Activated T-helper 1 cell treated with anti-CD3 and anti-CD28 coated beads, Interleukin-12 subunit alpha, Interleukin-12 subunit beta, Interleukin-2, Interleukin-4 antibody, amounts not matched to agents 30 ng/mL and 10 ng/mL and 1 ng/mL, durations not matched to agents 14 hours and 24 hours and 36 hours (primary cell): ENCODE measurements around the gene ARL4A. TPM values are rescaled to one million over a fixed set of nuclear protein-coding genes. Genes with fewer than 3 reads are reported as not detected.
A peak's percentile ranks its signal among the peaks of the same experiment; 100 is the strongest.
"Not testable (repeated sequence)": the region's sequence is repeated elsewhere in the genome, so short reads cannot be mapped to it uniquely, and the experiment has no call there.

Experiments used
- DNase-seq: peaks from one replicate; pipeline ENCODE4 v3.0.0; 2021; ENCODE audit warnings: low spot score
- H3K27ac Mint-ChIP-seq: one replicate; pipeline ENCODE4 v1.8.0; 2021; ENCODE audit warnings: mild to moderate bottlenecking, mixed read lengths
- H3K27me3 Mint-ChIP-seq: one replicate; pipeline ENCODE4 v1.8.0; 2022; ENCODE audit warnings: mild to moderate bottlenecking, moderate library complexity, mixed read lengths; ENCODE audit not compliant: insufficient read depth
- H3K36me3 Mint-ChIP-seq: one replicate; pipeline ENCODE4 v1.8.0; 2021; ENCODE audit warnings: low read depth, mixed read lengths
- H3K4me1 Mint-ChIP-seq: one replicate; pipeline ENCODE4 v1.8.0; 2021; ENCODE audit warnings: low read depth, mixed read lengths
- H3K4me3 Mint-ChIP-seq: one replicate; pipeline ENCODE4 v1.8.0; 2021; ENCODE audit warnings: mild to moderate bottlenecking, moderate library complexity, mixed read lengths
- H3K9me3 Mint-ChIP-seq: one replicate; pipeline ENCODE4 v1.8.0; 2021; ENCODE audit warnings: mixed read lengths
- intact Hi-C: fragments of 100-400 bp; cut with micrococcal nuclease; formaldehyde crosslinking; loops from one replicate; pipeline ENCODE4 v1.15.1; 2024
- total RNA-seq: library from RNA; stranded (reverse); gene quantifications from 2 replicates; pipeline ENCODE4 v1.2.3, GENCODE V29; 2022

The ARL4A gene
- total RNA-seq, 1 donor from 2014 or later, result 10.2 TPM

DNA sequence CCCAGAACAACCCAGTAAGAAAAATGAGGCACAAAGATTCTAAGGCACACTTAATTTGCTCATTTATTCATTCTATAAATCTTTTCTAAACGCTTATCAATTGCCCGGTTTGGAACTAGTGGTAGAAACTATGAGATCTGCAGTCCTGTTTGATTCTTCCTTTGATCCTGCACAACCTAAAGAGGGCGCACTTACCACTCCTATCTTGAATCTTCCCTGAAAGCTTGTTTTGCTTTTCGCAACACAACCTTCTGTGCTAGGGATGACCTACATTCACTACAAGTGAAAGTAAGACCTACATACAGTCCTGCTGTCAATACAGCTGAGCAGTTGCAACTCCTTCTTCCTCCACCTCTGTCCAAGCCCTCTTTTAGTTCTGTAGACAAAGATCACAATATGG lies 12.6 kb upstream of the ARL4A start:
- peak; percentile 43 for DNase-seq
- Mint-ChIP-seq H3K9me3 (no peaks in the 10 kb centered on the region), H3K36me3 (no peaks in the 10 kb centered on the region), H3K4me3 (no peak overlapping the region), H3K4me1 (peaks cover 7% of the 10 kb centered on the region), H3K27ac (no peak overlapping the region), H3K27me3 (peaks cover 4% of the 10 kb centered on the region)
- intact Hi-C loops, result loop anchor here (1.0 kb wide), 1 partner anchor 587 kb away; no protein-coding TSS in a partner anchor

DNA sequence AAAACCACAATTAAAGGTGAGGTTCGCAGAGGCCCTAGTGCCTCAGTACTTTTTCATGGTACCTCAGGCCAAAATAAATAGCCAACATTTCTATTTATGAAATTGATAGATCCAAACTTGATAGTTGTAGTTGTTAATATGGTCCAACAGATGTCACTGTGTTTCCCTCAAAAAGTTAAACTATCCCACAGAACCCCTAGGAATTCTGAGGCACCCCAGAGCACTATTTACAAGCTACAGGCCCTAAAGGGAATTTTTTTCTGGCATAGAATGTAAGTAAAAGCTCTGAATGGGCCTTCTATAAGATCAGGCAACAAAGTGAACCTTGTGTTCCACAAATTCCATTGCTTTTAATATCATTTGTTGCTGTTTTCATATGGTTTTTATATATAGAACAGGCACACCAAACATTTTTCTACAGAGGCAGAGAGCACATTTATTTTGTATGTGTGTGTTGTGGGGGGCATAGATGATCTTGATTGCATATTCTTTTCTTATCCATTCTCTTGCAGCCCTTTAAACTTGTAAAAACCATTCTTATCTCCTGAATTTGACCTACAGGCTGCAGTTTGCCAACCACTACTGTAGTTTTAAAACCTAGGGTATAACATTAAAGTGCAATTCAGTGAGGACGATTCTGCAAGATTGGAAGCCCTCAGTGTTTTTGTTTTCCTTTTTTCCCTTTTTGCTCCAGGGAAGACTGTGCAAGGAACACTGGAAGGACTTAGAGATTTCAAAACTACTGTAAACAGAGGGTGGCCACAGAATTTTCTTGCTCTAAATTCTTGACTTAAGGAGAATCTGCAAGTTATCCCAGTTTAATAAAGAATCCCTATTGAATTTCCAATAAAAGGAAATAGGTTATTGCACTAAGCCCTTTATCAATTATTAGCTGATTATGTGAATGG lies 3.5 kb upstream of the ARL4A start:
- Mint-ChIP-seq H3K4me3 (no peak overlapping the region), H3K36me3 (no peaks in the 10 kb centered on the region), H3K4me1 (peaks cover 27% of the 10 kb centered on the region), H3K27ac (no peak overlapping the region), H3K27me3 (peaks cover 3% of the 10 kb centered on the region), H3K9me3 (no peaks in the 10 kb centered on the region)
- intact Hi-C loops, result loop anchor here (10.0 kb wide), 3 partner anchors 131 to 491 kb away; no protein-coding TSS in a partner anchor
- DNase-seq, result no peak

DNA sequence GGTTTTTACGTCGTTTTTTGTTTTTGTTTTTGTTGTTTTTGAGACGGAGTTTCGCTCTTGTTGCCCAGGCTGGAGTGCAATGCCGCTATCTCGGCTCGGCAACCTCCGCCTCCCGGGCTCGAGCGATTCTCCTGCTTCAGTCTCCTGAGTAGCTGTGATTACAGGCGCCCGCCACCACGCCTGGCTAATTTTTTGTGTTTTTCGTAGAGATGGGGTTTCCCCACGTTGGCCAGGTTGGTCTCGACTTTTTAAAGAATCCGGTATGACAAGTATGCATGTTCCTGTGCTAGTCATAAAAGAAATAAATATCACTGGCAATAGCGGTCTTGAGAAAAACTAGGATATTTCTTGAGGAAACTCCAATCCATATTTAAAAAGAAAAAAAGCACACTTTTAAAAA lies 2.7 kb upstream of the ARL4A start:
- no peaks in the 10 kb centered on the region for H3K9me3 Mint-ChIP-seq
- no peak overlapping the region for H3K27ac Mint-ChIP-seq
- intact Hi-C loops, result loop anchor here (5.0 to 10.0 kb wide), 4 partner anchors 130 to 490 kb away; no protein-coding TSS in a partner anchor
- no peaks in the 10 kb centered on the region for H3K36me3 Mint-ChIP-seq
- H3K4me3 Mint-ChIP-seq, result no peak overlapping the region
- peaks cover 3% of the 10 kb centered on the region for H3K27me3 Mint-ChIP-seq
- H3K4me1 Mint-ChIP-seq, result peaks cover 32% of the 10 kb centered on the region
- DNase-seq, result no peak

DNA sequence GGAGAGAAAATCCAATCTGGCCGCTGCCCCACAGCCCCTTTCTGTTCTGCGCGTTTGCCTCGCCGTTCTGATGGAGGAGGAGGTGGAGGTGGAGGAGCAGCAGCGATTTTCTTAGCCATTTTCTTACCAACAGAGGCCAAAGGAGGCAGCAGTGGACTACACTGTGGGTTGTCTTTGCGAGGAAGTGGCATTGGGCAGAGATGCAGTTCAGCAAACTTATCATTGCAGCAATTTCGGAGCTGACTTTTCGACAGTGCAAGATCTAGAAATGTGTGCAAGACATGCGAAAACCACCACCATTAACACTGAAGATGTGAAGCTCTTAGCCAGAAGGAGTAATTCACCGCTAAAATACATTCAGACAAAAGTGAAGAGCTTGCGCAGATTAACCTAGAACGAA lies 1.9 kb upstream of the ARL4A start:
- intact Hi-C loops, result loop anchor here (5.0 to 10.0 kb wide), 4 partner anchors 129 to 489 kb away; no protein-coding TSS in a partner anchor
- no peaks in the 10 kb centered on the region for H3K36me3 Mint-ChIP-seq
- H3K9me3 Mint-ChIP-seq, result no peaks in the 10 kb centered on the region
- peaks cover 3% of the 10 kb centered on the region for H3K27me3 Mint-ChIP-seq
- H3K4me1 Mint-ChIP-seq, result peaks cover 32% of the 10 kb centered on the region
- H3K4me3 Mint-ChIP-seq, result peak overlapping the region; percentile 81
- peak overlapping the region; percentile 83 for H3K27ac Mint-ChIP-seq
- DNase-seq, result peak; percentile 6

DNA sequence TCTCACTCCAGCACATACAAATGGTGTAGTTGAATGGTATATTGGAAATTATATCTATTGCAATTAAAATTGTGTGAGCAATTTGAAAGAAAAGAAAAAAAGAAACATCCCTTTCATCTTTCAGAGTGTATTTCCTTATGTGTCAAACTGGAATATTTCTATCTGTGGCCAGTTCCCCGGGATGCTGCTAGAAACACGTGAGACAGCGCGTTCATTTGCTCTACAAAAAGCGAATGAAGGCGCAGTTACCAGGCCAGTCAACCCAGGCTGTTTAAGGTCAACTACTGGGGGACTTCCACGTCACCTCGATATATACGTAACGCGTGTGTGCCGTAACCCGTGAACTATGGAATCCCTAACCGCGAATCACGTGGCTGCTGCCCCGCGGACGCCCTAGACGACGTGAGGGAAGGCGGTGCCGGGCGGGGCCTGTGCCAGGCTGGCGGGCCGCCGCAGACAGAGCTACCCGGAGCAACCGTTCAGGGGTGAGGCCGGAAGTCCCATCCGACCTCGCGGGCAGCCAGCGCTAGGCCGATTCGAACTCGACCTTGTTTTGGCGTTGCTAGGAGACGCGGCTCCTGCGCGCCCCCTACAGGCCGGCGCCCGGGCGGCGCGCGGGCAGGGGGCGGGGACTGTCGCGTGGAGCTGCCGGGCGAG lies 1.1 kb upstream of the ARL4A start:
- H3K27me3 Mint-ChIP-seq, result peaks cover 3% of the 10 kb centered on the region
- no peaks in the 10 kb centered on the region for H3K36me3 Mint-ChIP-seq
- H3K27ac Mint-ChIP-seq, result peak overlapping the region; percentile 87
- intact Hi-C loops, result loop anchor here (1.0 to 10.0 kb wide), 9 partner anchors 36 to 576 kb away; partner anchors contain the start of gene TMEM106B
- H3K9me3 Mint-ChIP-seq, result no peaks in the 10 kb centered on the region
- peaks cover 32% of the 10 kb centered on the region for H3K4me1 Mint-ChIP-seq
- DNase-seq, result peak; percentile 93
- H3K4me3 Mint-ChIP-seq, result peak overlapping the region; percentile 95

DNA sequence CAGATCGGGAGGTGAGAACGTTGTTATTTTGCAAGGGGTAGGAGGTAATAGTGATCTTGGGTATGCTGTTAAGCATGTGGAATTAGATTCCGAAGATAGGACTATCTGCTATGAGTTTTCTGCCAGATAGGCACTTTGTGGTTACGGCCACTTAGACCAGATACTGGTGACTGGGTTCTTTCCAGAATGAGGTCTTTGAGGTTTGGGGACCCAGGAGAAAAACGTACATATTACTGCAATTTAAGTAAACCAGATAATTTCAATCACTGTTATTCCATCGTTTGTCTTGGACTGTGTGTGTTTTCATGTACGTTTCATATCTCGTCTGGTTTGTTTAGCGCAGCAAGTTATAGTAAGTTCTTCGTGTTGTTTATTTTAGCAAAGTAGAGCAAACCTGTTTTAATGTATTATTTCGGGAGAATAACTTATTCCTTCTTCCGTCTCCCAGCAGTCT lies 312 bp downstream of the ARL4A start:
- Mint-ChIP-seq H3K27ac (peak overlapping the region; percentile 87), H3K4me3 (peak overlapping the region; percentile 95), H3K27me3 (no peaks in the 10 kb centered on the region), H3K4me1 (peaks cover 33% of the 10 kb centered on the region), H3K36me3 (no peaks in the 10 kb centered on the region), H3K9me3 (no peaks in the 10 kb centered on the region)
- DNase-seq, result no peak
- intact Hi-C loops, result loop anchor here (2.0 to 10.0 kb wide), 6 partner anchors 35 to 575 kb away; no protein-coding TSS in a partner anchor

DNA sequence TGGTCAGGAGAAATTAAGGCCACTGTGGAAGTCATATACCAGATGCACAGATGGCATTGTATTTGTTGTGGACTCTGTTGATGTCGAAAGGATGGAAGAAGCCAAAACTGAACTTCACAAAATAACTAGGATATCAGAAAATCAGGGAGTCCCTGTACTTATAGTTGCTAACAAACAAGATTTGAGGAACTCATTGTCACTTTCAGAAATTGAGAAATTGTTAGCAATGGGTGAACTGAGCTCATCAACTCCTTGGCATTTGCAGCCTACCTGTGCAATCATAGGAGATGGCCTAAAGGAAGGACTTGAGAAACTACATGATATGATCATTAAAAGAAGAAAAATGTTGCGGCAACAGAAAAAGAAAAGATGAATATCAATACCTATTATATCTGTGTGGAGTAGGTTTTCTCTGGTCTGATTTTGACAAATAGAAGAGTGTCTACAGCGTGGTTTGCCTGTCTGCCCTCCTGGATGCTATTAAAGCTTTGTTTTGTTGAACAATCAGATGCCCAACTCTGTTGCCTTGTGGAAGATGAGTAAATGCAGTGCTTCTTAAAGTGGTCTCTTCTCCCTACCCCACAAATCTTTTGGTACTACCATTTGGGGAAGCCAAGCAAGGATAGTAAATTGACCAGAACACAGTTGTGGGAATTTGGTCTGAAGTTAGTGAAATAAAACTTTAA lies 1.2 kb downstream of the ARL4A start:
- H3K27me3 Mint-ChIP-seq, H3K9me3 Mint-ChIP-seq: not testable (repeated sequence)
- intact Hi-C loops, result loop anchor here (5.0 to 10.0 kb wide), 4 partner anchors 126 to 486 kb away; no protein-coding TSS in a partner anchor

DNA sequence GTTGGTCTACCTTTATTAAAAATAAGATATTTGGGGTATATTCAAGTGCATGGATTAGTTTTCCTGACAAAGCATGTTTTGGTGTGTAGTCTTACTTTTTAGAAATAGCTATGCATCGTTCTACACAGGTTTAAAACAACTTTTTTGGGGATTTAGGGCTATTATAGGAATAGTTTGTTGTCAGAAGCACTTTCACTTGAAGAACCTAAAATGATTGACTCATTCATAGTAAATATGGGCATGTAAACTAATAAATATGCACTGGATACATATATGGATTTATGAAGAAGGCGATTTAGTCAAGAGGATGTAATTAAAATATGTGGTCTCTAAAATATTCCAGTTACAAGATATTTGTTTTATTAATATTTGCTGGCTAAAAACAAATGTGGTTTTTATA lies 2.0 kb downstream of the ARL4A start:
- DNase-seq, result no peak
- no peaks in the 10 kb centered on the region for H3K27me3 Mint-ChIP-seq
- no peaks in the 10 kb centered on the region for H3K9me3 Mint-ChIP-seq
- H3K4me1 Mint-ChIP-seq, result peaks cover 38% of the 10 kb centered on the region
- no peak overlapping the region for H3K4me3 Mint-ChIP-seq
- intact Hi-C loops, result loop anchor here (5.0 to 10.0 kb wide), 4 partner anchors 125 to 485 kb away; no protein-coding TSS in a partner anchor
- no peak overlapping the region for H3K27ac Mint-ChIP-seq
- no peaks in the 10 kb centered on the region for H3K36me3 Mint-ChIP-seq

More for the DNA sequence above, 1.2 kb downstream of the ARL4A start:
- Mint-ChIP-seq H3K4me3 (peak overlapping the region; percentile 95), H3K4me1 (peaks cover 38% of the 10 kb centered on the region)
- H3K27ac Mint-ChIP-seq, DNase-seq, H3K36me3 Mint-ChIP-seq: not testable (repeated sequence)

DNA sequence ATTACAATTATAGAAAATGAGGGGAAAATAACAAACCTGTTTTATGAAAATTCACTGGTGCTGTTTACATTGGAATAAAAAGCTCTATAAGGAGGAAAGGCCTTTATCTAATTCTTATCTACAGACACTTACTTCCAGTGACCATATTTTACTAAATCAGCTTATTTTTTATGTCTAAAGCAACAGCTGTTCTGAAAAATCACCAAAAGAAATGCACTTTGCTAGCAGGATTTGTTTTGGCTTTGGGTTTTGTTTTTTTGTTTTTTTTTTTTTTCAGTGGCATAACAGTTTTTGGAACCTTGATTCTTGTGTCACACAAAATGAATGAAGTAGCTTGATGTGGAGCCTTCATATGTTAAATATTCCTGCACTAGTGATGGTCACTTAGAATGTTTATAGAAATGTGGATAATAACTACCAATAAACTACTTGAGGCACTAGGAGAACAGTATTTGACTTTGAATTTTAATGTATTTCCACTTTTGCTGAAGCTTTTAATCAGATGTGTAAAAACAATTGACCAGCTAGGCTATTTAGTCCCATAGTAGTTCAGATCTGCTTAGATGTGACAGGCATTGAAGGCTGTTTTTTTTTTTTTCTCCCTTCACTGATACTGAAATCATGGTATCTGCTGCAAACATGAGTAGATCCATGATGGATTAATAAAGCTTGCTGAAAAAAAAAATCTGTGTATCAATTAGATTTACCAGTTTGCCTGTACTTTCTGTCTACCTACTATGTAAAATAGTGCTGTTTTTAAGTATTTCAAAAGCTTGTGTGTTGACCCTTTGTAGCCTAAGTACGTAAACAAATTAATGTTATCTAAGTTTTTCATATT lies 2.8 kb downstream of the ARL4A start:
- H3K36me3 Mint-ChIP-seq, result no peaks in the 10 kb centered on the region
- H3K4me1 Mint-ChIP-seq, result peaks cover 38% of the 10 kb centered on the region
- DNase-seq, result no peak
- H3K9me3 Mint-ChIP-seq, result no peaks in the 10 kb centered on the region
- H3K27me3 Mint-ChIP-seq, result no peaks in the 10 kb centered on the region
- H3K27ac Mint-ChIP-seq, result no peak overlapping the region
- H3K4me3 Mint-ChIP-seq, result no peak overlapping the region
- intact Hi-C loops, result no loop called here

DNA sequence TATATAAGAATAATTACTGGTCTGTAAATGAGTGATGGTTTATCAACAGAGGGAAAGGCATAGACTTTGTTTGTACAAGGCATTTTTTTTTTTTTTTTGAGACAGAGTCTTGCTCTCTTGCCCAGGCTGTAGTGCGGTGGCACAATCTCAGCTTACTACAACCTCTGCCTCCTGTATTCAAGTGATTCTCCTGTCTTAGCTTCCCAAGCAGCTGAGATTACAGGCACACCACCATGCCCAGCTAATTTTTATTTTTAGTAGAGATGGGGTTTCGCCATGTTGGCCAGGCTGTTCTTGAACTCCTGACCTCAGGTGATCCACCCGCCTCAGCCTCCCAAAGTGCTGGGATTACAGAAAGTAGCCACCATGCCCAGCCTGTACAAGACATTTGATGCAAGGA lies 4.0 kb downstream of the ARL4A start:
- H3K27me3 Mint-ChIP-seq, H3K9me3 Mint-ChIP-seq, H3K36me3 Mint-ChIP-seq, H3K27ac Mint-ChIP-seq, DNase-seq, H3K4me3 Mint-ChIP-seq, intact Hi-C loops: not testable (repeated sequence)
- peaks cover 28% of the 10 kb centered on the region for H3K4me1 Mint-ChIP-seq

DNA sequence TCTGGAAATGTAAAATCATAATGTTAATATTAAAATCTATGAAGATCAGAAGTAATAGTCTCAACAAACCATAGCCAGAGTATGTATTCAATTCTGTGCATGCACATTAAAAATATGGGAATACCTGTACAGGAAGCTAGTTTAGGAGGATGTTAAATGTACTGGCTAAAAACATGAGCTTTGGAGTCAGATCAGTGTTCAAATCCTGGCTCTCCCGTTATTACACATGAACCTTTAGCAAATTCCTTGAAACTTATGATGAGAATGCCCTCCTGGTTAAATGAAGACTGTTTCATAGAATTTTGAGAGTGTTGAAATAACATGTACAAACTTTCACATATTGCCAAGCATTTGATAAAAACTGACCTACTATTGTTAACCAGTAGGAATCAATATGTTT lies 4.6 kb downstream of the ARL4A start:
- Mint-ChIP-seq H3K27me3 (no peaks in the 10 kb centered on the region), H3K4me1 (peaks cover 28% of the 10 kb centered on the region), H3K27ac (no peak overlapping the region), H3K36me3 (no peaks in the 10 kb centered on the region), H3K4me3 (no peak overlapping the region), H3K9me3 (no peaks in the 10 kb centered on the region)
- intact Hi-C loops, result no loop called here
- no peak for DNase-seq
